Caco-2 (cell line): ENCODE data around the gene PHKG2. TPM values are rescaled to one million over a fixed set of nuclear protein-coding genes. Genes with fewer than 3 reads are reported as not detected.

ENCODE experiments used
- BruUV-seq: library from RNA; stranded (reverse); fragments of 400-500 nt; replicated peaks from 2 replicates; lab custom pipeline; 2021; lab: Mats Ljungman, UMichigan
- CTCF ChIA-PET: fragments of 300-600 bp; sonication (Branson Sonifier 250); formaldehyde crosslinking; loops from one replicate; lab custom pipeline; 2022; ENCODE audit warnings: antibody characterized with exemption; lab: Charles Lee
- POLR2A ChIA-PET: fragments of 300-600 bp; sonication (Branson Sonifier 250); formaldehyde crosslinking; loops from one replicate; lab custom pipeline; 2022; ENCODE audit warnings: antibody characterized with exemption; lab: Charles Lee
- DNase-seq, 2 experiments: peaks; one replicate each; pipeline versions ENCODE4 v3.0.0 to v3.0.0-alpha.2; 2020 to 2022
- H3K27me3 ChIP-seq: replicated peaks from 2 replicates; pipeline ENCODE4 v1.6.0; 2011; ENCODE audit warnings: low read length; ENCODE audit not compliant: control insufficient read depth, insufficient read depth
- H3K36me3 ChIP-seq: 2 replicates; pipeline ENCODE4 v1.5.1; 2011; ENCODE audit warnings: low read length; ENCODE audit not compliant: control insufficient read depth, insufficient read depth
- H3K4me1 ChIP-seq: fragments of 250-450 bp; sonication (Bioruptor Pico); 2 replicates; pipeline ENCODE4 v1.5.1; 2020; ENCODE audit warnings: mild to moderate bottlenecking
- H3K4me3 ChIP-seq: 2 replicates; pipeline ENCODE4 v1.5.1; 2011; ENCODE audit warnings: low read depth, mild to moderate bottlenecking, control low read depth, low read length
- H3K9me3 ChIP-seq: fragments of 250-450 bp; sonication (Bioruptor Pico); 2 replicates; pipeline ENCODE4 v1.5.1; 2020; ENCODE audit warnings: mild to moderate bottlenecking, moderate library complexity
- H3K27ac Mint-ChIP-seq: one replicate; pipeline ENCODE4 v1.8.0; 2022; ENCODE audit warnings: mixed read lengths; ENCODE audit not compliant: unreplicated experiment
- H3K27me3 Mint-ChIP-seq: one replicate; pipeline ENCODE4 v1.8.0; 2022; ENCODE audit warnings: mixed read lengths; ENCODE audit not compliant: insufficient read depth, unreplicated experiment
- H3K36me3 Mint-ChIP-seq: one replicate; pipeline ENCODE4 v1.8.0; 2022; ENCODE audit warnings: mild to moderate bottlenecking, mixed read lengths; ENCODE audit not compliant: insufficient read depth, unreplicated experiment
- H3K4me1 Mint-ChIP-seq: one replicate; pipeline ENCODE4 v1.8.0; 2022; ENCODE audit warnings: low read depth, mixed read lengths; ENCODE audit not compliant: unreplicated experiment
- H3K4me3 Mint-ChIP-seq: one replicate; pipeline ENCODE4 v1.8.0; 2022; ENCODE audit warnings: mild to moderate bottlenecking, moderate library complexity, mixed read lengths; ENCODE audit not compliant: unreplicated experiment
- H3K9me3 Mint-ChIP-seq: one replicate; pipeline ENCODE4 v1.8.0; 2022; ENCODE audit warnings: mixed read lengths; ENCODE audit not compliant: unreplicated experiment
- CTCF ChIP-seq, 2 experiments: fragments of 200-600 bp in 1 of 2; IDR thresholded peaks; 1 replicate in 1 of 2; 2 replicates in 1 of 2; pipeline versions ENCODE4 v1.5.1 to v1.8.0; 2011 to 2022; ENCODE audit warnings: antibody characterized with exemption in 1 of 2, control low read depth in 1 of 2, inconsistent platforms in 1 of 2, low read depth in 1 of 2, low read length in 1 of 2, mild to moderate bottlenecking in 1 of 2, moderate library complexity in 1 of 2; ENCODE audit not compliant: insufficient read depth in 1 of 2, severe bottlenecking in 1 of 2, unreplicated experiment in 1 of 2
- intact Hi-C: fragments of 100-400 bp; cut with micrococcal nuclease; formaldehyde crosslinking; loops from one replicate; pipeline ENCODE4 v1.10.0; 2022; ENCODE audit not compliant: unreplicated experiment
- total RNA-seq: library from RNA; stranded (reverse); gene quantifications from 2 replicates; pipeline ENCODE4 v1.2.3, GENCODE V29; 2022

Gene PHKG2
- total RNA-seq, 1 experiment from 2014 or later, result 48.6 TPM

GRCh38 chr16:30722443-30722842 lies 25.8 kb upstream of the PHKG2 start:
- ChIA-PET POLR2A (interaction anchor here (0.5 kb wide), 1 partner anchor 8 kb away, joined by 13 read pairs; no protein-coding TSS in a partner anchor), CTCF (interaction anchor here (1.0 kb wide), 1 partner anchor 18 kb away, joined by 3 read pairs; a partner anchor contains a TSS)
- no peaks in the 10 kb centered on the region for H3K9me3 ChIP-seq
- peaks cover 97% of the 10 kb centered on the region for H3K36me3 Mint-ChIP-seq
- no peak for TF ChIP-seq CTCF (IDR thresholded peaks at IDR 0.05; ENCODE audit: insufficient read depth in 1 of 2, low read depth in 1 of 2, low read length in 1 of 2, severe bottlenecking in 1 of 2, unreplicated experiment in 1 of 2)
- peaks cover 6% of the 10 kb centered on the region for H3K4me1 Mint-ChIP-seq
- DNase-seq, result no peak
- H3K4me3 ChIP-seq, result no peak overlapping the region
- no peaks in the 10 kb centered on the region for H3K27me3 Mint-ChIP-seq
- H3K27me3 ChIP-seq, result no peaks in the 10 kb centered on the region
- H3K4me3 Mint-ChIP-seq, result no peak overlapping the region
- no peak overlapping the region for H3K27ac Mint-ChIP-seq
- H3K36me3 ChIP-seq, result peaks cover 11% of the 10 kb centered on the region
- no peaks in the 10 kb centered on the region for H3K9me3 Mint-ChIP-seq
- intact Hi-C loops, result no loop called here
- no peaks in the 10 kb centered on the region for H3K4me1 ChIP-seq
- no TSS peak for BruUV-seq

GRCh38 chr16:30722916-30723315 lies 25.3 kb upstream of the PHKG2 start:
- H3K9me3 ChIP-seq, result no peaks in the 10 kb centered on the region
- TF ChIP-seq CTCF (IDR thresholded peaks at IDR 0.05; ENCODE audit: insufficient read depth in 1 of 2, low read depth in 1 of 2, low read length in 1 of 2, severe bottlenecking in 1 of 2, unreplicated experiment in 1 of 2), result no peak
- DNase-seq, result no peak
- POLR2A ChIA-PET, result no interaction called here
- no peaks in the 10 kb centered on the region for H3K27me3 ChIP-seq
- H3K27me3 Mint-ChIP-seq, result no peaks in the 10 kb centered on the region
- no peaks in the 10 kb centered on the region for H3K4me1 ChIP-seq
- no peak overlapping the region for H3K4me3 ChIP-seq
- H3K4me3 Mint-ChIP-seq, result no peak overlapping the region
- peaks cover 6% of the 10 kb centered on the region for H3K4me1 Mint-ChIP-seq
- H3K9me3 Mint-ChIP-seq, result no peaks in the 10 kb centered on the region
- no peak overlapping the region for H3K27ac Mint-ChIP-seq
- H3K36me3 Mint-ChIP-seq, result peaks cover 97% of the 10 kb centered on the region
- CTCF ChIA-PET, result interaction anchor here (1.0 kb wide), 1 partner anchor 17 kb away, joined by 3 read pairs; a partner anchor contains a TSS
- intact Hi-C loops, result no loop called here
- BruUV-seq, result no TSS peak
- H3K36me3 ChIP-seq, result peaks cover 11% of the 10 kb centered on the region

- H3K4me3 ChIP-seq, result no peak overlapping the region
- CTCF ChIA-PET, result no interaction called here
- no peak for TF ChIP-seq CTCF (IDR thresholded peaks at IDR 0.05; ENCODE audit: insufficient read depth in 1 of 2, low read depth in 1 of 2, low read length in 1 of 2, severe bottlenecking in 1 of 2, unreplicated experiment in 1 of 2)
- POLR2A ChIA-PET, result interaction anchor here (0.6 kb wide), 1 partner anchor 25 kb away, joined by 3 read pairs; the partner anchor contains the start of gene SRCAP
- no peaks in the 10 kb centered on the region for H3K9me3 ChIP-seq
- H3K27me3 Mint-ChIP-seq, result no peaks in the 10 kb centered on the region
- H3K27ac Mint-ChIP-seq, result peak overlapping the region; percentile 53
- TSS peak; percentile 18 for BruUV-seq
- H3K4me3 Mint-ChIP-seq, result no peak overlapping the region
- DNase-seq, result no peak
- H3K36me3 Mint-ChIP-seq, result peaks cover 94% of the 10 kb centered on the region
- intact Hi-C loops, result no loop called here
- peaks cover 6% of the 10 kb centered on the region for H3K4me1 Mint-ChIP-seq
- H3K4me1 ChIP-seq, result no peaks in the 10 kb centered on the region
- no peaks in the 10 kb centered on the region for H3K27me3 ChIP-seq
- H3K9me3 Mint-ChIP-seq, result no peaks in the 10 kb centered on the region
- peaks cover 11% of the 10 kb centered on the region for H3K36me3 ChIP-seq
These were observed 24.4 kb upstream of the PHKG2 start for GRCh38 chr16:30723725-30724355.
